A549 (cell line): ENCODE results near the gene RRAS. TPM values are rescaled to one million over a fixed set of nuclear protein-coding genes. Genes with fewer than 3 reads are reported as not detected.

ENCODE experiments used
- ATAC-seq, 2 experiments: fragments of 200-7000 bp in 1 of 2; fragments of >200 bp in 1 of 2; cut with Nextera tagmentation in 1 of 2; cut with Tn5 transposase in 1 of 2; 3 replicates each; pipeline versions ENCODE4 v1.8.0 to v1.9.1; 2018 to 2020; ENCODE audit warnings: mild to moderate bottlenecking in 1 of 2, moderate library complexity in 1 of 2
- CTCF ChIA-PET: fragments of 300-600 bp; sonication (Branson Sonifier 250); formaldehyde crosslinking; extraction: SDS; loops from one replicate; lab custom pipeline; 2021; ENCODE audit warnings: antibody characterized with exemption, inconsistent platforms; lab: Yijun Ruan, JAX
- POLR2A ChIA-PET: fragments of 350-600 bp; formaldehyde crosslinking; extraction: SDS; loops from one replicate; lab custom pipeline; 2021; ENCODE audit warnings: antibody characterized with exemption, inconsistent platforms; lab: Yijun Ruan, JAX
- DNase-seq, 2 experiments: peaks; one replicate each; pipeline versions ENCODE4 v3.0.0 to v3.0.0-alpha.2; 2011 to 2016; ENCODE audit warnings: low read depth in 1 of 2, low spot score in 1 of 2
- FAIRE-seq: peaks from 2 replicates; lab custom pipeline; 2011; peaks lifted over from hg19 to GRCh38; lab: Jason Lieb, UNC
- H3K27ac ChIP-seq, 2 experiments: fragments of >200 bp; sonication (Bioruptor Twin); formaldehyde crosslinking; 3 replicates each; pipeline ENCODE4 v1.5.1; 2016 to 2017
- H3K4me1 ChIP-seq: fragments of >200 bp; sonication (Bioruptor Twin); formaldehyde crosslinking; 3 replicates; pipeline ENCODE4 v1.6.1; 2016
- H3K4me2 ChIP-seq: fragments of >200 bp; sonication (Bioruptor Twin); formaldehyde crosslinking; 3 replicates; pipeline ENCODE4 v1.6.1; 2016
- H3K4me3 ChIP-seq: fragments of >200 bp; sonication (Bioruptor Twin); formaldehyde crosslinking; 3 replicates; pipeline ENCODE4 v1.5.1; 2016
- H3K9me3 ChIP-seq: fragments of >200 bp; sonication (Bioruptor Twin); formaldehyde crosslinking; 3 replicates; pipeline ENCODE4 v1.6.1; 2016
- CBX2 ChIP-seq: fragments of 200-600 bp; sonication (generic); IDR thresholded peaks from 2 replicates; pipeline ENCODE4 v1.6.1; 2016; ENCODE audit warnings: low read depth, mild to moderate bottlenecking, borderline replicate concordance
- CHD2 ChIP-seq: fragments of 150-350 bp; IDR thresholded peaks from 2 replicates; pipeline ENCODE4 v1.6.1; 2014; ENCODE audit warnings: low read length; ENCODE audit not compliant: partially characterized antibody
- CHD4 ChIP-seq: fragments of 200-600 bp; sonication (generic); IDR thresholded peaks from 2 replicates; pipeline ENCODE4 v1.6.1; 2016; ENCODE audit warnings: antibody characterized with exemption, mild to moderate bottlenecking, borderline replicate concordance
- ELK1 ChIP-seq: fragments of 150-350 bp; IDR thresholded peaks from 2 replicates; pipeline ENCODE4 v1.6.1; 2014; ENCODE audit warnings: low read depth, mild to moderate bottlenecking, low read length
- FOSB ChIP-seq: fragments of 250-450 bp; sonication (Bioruptor Pico); IDR thresholded peaks from 2 replicates; pipeline ENCODE4 v1.5.0; 2020; ENCODE audit warnings: mild to moderate bottlenecking, moderate library complexity
- HES2 ChIP-seq: fragments of >200 bp; sonication (Bioruptor Twin); formaldehyde crosslinking; IDR thresholded peaks from 2 replicates; pipeline ENCODE4 v1.6.1; 2016
- HOXB5 ChIP-seq: fragments of 250-450 bp; sonication (Bioruptor Pico); IDR thresholded peaks from 2 replicates; pipeline ENCODE4 v1.5.0; 2020; ENCODE audit warnings: mild to moderate bottlenecking, moderate library complexity
- JUN ChIP-seq, 2 experiments: fragments of >200 bp; sonication (Bioruptor Twin); formaldehyde crosslinking; IDR thresholded peaks; 2 replicates in 1 of 2; 3 replicates in 1 of 2; pipeline ENCODE4 v1.6.1; 2016 to 2017
- JUNB ChIP-seq: fragments of >200 bp; sonication (Bioruptor Twin); formaldehyde crosslinking; IDR thresholded peaks from 2 replicates; pipeline ENCODE4 v1.6.1; 2016
- KDM5A ChIP-seq: fragments of 200-600 bp; sonication (generic); IDR thresholded peaks from 2 replicates; pipeline ENCODE4 v1.6.1; 2016; ENCODE audit warnings: antibody characterized with exemption, mild to moderate bottlenecking
- MAFK ChIP-seq: fragments of 450-650 bp; IDR thresholded peaks from 2 replicates; pipeline ENCODE4 v1.6.1; 2014; ENCODE audit not compliant: partially characterized antibody
- MAZ ChIP-seq: fragments of 150-350 bp; IDR thresholded peaks from 2 replicates; pipeline ENCODE4 v1.6.1; 2014; ENCODE audit warnings: antibody characterized with exemption, low read depth, low read length, borderline replicate concordance
- NFE2L2 ChIP-seq: fragments of 150-350 bp; conservative IDR thresholded peaks from 2 replicates; pipeline ENCODE4 v1.6.1; 2014; ENCODE audit warnings: low read length
- NPAS2 ChIP-seq: fragments of 250-450 bp; sonication (Bioruptor Pico); IDR thresholded peaks from 2 replicates; pipeline ENCODE4 v1.8.0; 2022; ENCODE audit warnings: mild to moderate bottlenecking, moderate library complexity, borderline replicate concordance
- NR3C1 ChIP-seq: fragments of >200 bp; sonication (Bioruptor Twin); formaldehyde crosslinking; IDR thresholded peaks from 3 replicates; pipeline ENCODE4 v1.6.1; 2017
- POLR2A ChIP-seq: IDR thresholded peaks from 2 replicates; pipeline ENCODE4 v1.6.1; 2012; ENCODE audit warnings: mild to moderate bottlenecking, low read length
- RAD21 ChIP-seq, 2 experiments: fragments of >200 bp in 1 of 2; sonication (Bioruptor Twin) in 1 of 2; formaldehyde crosslinking in 1 of 2; IDR thresholded peaks in 1 of 2; conservative IDR thresholded peaks in 1 of 2; 2 replicates in 1 of 2; 3 replicates in 1 of 2; pipeline ENCODE4 v1.6.1; 2012 to 2018; ENCODE audit warnings: inconsistent platforms in 1 of 2
- RFX5 ChIP-seq: fragments of 450-650 bp; IDR thresholded peaks from 2 replicates; pipeline ENCODE4 v1.7.1; 2014; ENCODE audit warnings: antibody characterized with exemption, mild to moderate bottlenecking, moderate library complexity
- RNF2 ChIP-seq: fragments of 200-600 bp; sonication (generic); IDR thresholded peaks from 2 replicates; pipeline ENCODE4 v1.6.1; 2016; ENCODE audit warnings: low read depth, mild to moderate bottlenecking, antibody characterized with exemption, moderate library complexity, borderline replicate concordance
- SREBF2 ChIP-seq: fragments of 450-650 bp; IDR thresholded peaks from 2 replicates; pipeline ENCODE4 v1.6.1; 2014; ENCODE audit warnings: mild to moderate bottlenecking, moderate library complexity
- TFCP2L1 ChIP-seq: fragments of 250-450 bp; sonication (Bioruptor Pico); IDR thresholded peaks from 2 replicates; pipeline ENCODE4 v1.5.0; 2021; ENCODE audit warnings: mild to moderate bottlenecking
- ZSCAN20 ChIP-seq: fragments of 250-450 bp; sonication (Bioruptor Pico); IDR thresholded peaks from 2 replicates; pipeline ENCODE4 v1.8.0; 2022; ENCODE audit warnings: mild to moderate bottlenecking, moderate library complexity
- WGBS: methylation state at CpG from one replicate; pipeline ENCODE4 v1.1.6; 2017; ENCODE audit errors: missing lambda C conversion rate; 5-methylcytosine and 5-hydroxymethylcytosine counted together
- polyA plus RNA-seq, 4 experiments: library from polyadenylated mRNA; depleted of rRNA in 3 of 4; stranded (reverse); fragments of >200 nt; fragmentation: RNase III in 1 of 4; extraction: RNeasy Plus Mini Kit Qiagen cat#74134 plus additional on column Dnase treatment in 1 of 4; gene quantifications; 2 replicates in 3 of 4; 3 replicates in 1 of 4; pipeline ENCODE4 v1.2.3, GENCODE V29; 2011 to 2017
- TF ChIP-seq, protein P1 (sequence below): fragments of 250-450 bp; sonication (Bioruptor Pico); IDR thresholded peaks from 2 replicates; pipeline ENCODE4 v1.5.0; 2020; ENCODE audit warnings: low read depth, mild to moderate bottlenecking, moderate library complexity
- TF ChIP-seq, protein P2 (sequence below): fragments of 450-650 bp; IDR thresholded peaks from 2 replicates; pipeline ENCODE4 v1.6.1; 2014; ENCODE audit warnings: antibody characterized with exemption
- TF ChIP-seq, protein P3 (sequence below): IDR thresholded peaks from 2 replicates; pipeline ENCODE4 v1.6.1; 2012; ENCODE audit warnings: low read depth, borderline replicate concordance

The RRAS gene
- polyA plus RNA-seq, 2 of the 4 experiments (the other 2 are of a cell fraction), result 47.6 to 49.2 TPM

DNA sequence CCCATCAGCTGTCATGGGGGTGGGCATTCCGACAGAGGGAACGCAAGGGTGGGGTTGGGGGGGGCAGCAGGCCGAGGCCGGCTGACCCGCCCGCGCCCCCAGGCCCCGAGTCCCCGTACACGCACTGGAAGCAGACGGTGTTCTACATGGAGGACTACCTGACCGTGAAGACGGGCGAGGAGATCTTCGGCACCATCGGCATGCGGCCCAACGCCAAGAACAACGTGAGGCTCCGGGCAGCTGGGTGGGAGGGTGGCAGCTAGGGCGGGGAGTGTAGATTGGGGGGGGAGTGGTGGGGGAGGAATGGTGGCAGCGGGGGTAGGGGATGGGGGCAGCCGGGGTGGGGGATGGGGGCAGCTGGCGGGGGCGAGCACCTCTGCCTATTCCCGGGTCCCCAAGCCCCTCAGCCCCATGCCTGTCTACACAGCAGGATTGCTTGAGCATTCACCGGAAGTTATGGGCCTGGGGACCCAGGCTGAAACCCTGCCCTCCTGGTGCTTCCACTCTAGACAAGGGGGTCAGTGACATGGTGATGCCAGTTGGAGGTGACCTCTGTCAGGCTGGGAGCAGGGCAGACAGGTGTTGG, 46.7 kb upstream of the RRAS start (continued):
- TF ChIP-seq, protein P1, sequence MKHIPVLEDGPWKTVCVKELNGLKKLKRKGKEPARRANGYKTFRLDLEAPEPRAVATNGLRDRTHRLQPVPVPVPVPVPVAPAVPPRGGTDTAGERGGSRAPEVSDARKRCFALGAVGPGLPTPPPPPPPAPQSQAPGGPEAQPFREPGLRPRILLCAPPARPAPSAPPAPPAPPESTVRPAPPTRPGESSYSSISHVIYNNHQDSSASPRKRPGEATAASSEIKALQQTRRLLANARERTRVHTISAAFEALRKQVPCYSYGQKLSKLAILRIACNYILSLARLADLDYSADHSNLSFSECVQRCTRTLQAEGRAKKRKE, result no peak
- TF ChIP-seq RFX5 (no peak), CBX2 (no peak)

DNA sequence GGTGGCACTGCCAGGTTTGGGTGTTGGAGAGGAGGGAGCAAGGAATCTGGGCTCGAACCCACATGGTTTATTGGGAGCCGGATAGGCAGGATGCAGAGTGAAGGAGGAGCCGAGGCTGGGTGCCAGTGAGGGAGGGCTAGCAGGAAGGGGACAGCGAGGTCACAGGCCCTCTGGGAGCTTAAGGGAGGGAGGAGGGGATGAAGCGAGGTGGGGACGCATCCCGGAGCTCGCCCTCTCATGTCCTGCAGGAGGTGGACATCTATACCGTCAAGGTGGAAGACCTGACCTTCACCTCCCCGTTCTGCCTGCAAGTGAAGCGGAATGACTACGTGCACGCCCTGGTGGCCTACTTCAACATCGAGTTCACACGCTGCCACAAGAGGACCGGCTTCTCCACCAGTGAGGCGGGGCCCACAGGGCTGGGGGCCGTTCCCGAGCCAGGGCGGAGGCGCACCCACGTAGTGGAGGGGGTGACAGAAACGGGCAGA, 45.9 kb upstream of the RRAS start:
- FAIRE-seq (no peak), ATAC-seq (no peak), DNase-seq (no peak)
- no peak overlapping the region for H3K27ac ChIP-seq
- TF ChIP-seq HOXB5 (no peak), FOSB (CRISPR knock-in tag) (peak; percentile 54; the same call in 1 of the 2 replicates)
- ChIA-PET CTCF (interaction anchor here (0.7 to 5.5 kb wide), 16 partner anchors 8 to 161 kb away, joined by 3 to 42 read pairs (median 4); partner anchors contain the start of gene FUZ), POLR2A (interaction anchor here (1.0 to 2.6 kb wide), 2 partner anchors 9 to 45 kb away, joined by 3 to 13 read pairs; partner anchors contain the start of gene PRMT1)
- H3K4me1 ChIP-seq, result peaks cover 12% of the 10 kb centered on the region
- 88% methylated on average over 23 of the region's 23 CpGs for WGBS
- no peak overlapping the region for H3K4me3 ChIP-seq
- H3K4me2 ChIP-seq, result no peak overlapping the region
- no peaks in the 10 kb centered on the region for H3K9me3 ChIP-seq

GRCh38 chr19:49684983-49685553, 45.1 kb upstream of the RRAS start:
- TF ChIP-seq MAZ, result no peak
- TF ChIP-seq NR3C1, result no peak
- TF ChIP-seq ZSCAN20 (CRISPR knock-in tag), result no peak
- TF ChIP-seq, protein P2, sequence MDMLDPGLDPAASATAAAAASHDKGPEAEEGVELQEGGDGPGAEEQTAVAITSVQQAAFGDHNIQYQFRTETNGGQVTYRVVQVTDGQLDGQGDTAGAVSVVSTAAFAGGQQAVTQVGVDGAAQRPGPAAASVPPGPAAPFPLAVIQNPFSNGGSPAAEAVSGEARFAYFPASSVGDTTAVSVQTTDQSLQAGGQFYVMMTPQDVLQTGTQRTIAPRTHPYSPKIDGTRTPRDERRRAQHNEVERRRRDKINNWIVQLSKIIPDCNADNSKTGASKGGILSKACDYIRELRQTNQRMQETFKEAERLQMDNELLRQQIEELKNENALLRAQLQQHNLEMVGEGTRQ, result no peak
- TF ChIP-seq RNF2, result no peak
- TF ChIP-seq RAD21 (conservative IDR thresholded peaks at IDR 0.05 in 1 of 2, IDR thresholded peaks at IDR 0.05 in 1 of 2), result peak in 1 of 2 experiments; percentile 28; a peak in 1 of 5 replicates
- Histone ChIP-seq H3K9me3 (no peaks in the 10 kb centered on the region), H3K4me2 (no peak overlapping the region), H3K4me1 (peaks cover 20% of the 10 kb centered on the region), H3K4me3 (no peak overlapping the region), H3K27ac (0 out of 6 replicates have a peak overlapping the region, but pooled peaks of 1 of the 2 experiments have one; percentile 2)
- ATAC-seq (peak in 1 of 2 experiments; percentile 6; a peak in 2 of 6 replicates), DNase-seq (no peak), FAIRE-seq (no peak)
- ChIA-PET POLR2A (interaction anchor here (1.0 to 2.6 kb wide), 4 partner anchors 9 to 80 kb away, joined by 3 to 13 read pairs (median 3); partner anchors contain the start of gene PRMT1), CTCF (interaction anchor here (0.6 to 5.5 kb wide), 34 partner anchors 8 to 451 kb away, joined by 3 to 42 read pairs (median 4); partner anchors contain the start of genes FUZ, RRAS and TSKS)
- 94% methylated on average over 13 of the region's 13 CpGs for WGBS

- POLR2A ChIA-PET, result interaction anchor here (1.0 to 2.6 kb wide), 3 partner anchors 8 to 81 kb away, joined by 3 to 13 read pairs (median 3); partner anchors contain the start of gene PRMT1
- Histone ChIP-seq H3K4me3 (no peak overlapping the region), H3K4me2 (no peak overlapping the region), H3K27ac (0 out of 6 replicates have a peak overlapping the region, but pooled peaks of 1 of the 2 experiments have one; percentile 2), H3K4me1 (peaks cover 26% of the 10 kb centered on the region), H3K9me3 (no peaks in the 10 kb centered on the region)
- CTCF ChIA-PET, result interaction anchor here (0.6 to 5.5 kb wide), 43 partner anchors 9 to 451 kb away, joined by 3 to 42 read pairs (median 4); partner anchors contain the start of genes FUZ, PRRG2, RRAS and TSKS
- FAIRE-seq (no peak), DNase-seq (peak; percentile 57 to 75), ATAC-seq (peak; percentile 50 to 70)
- WGBS, result 73% methylated on average over 32 of the region's 35 CpGs
- TF ChIP-seq CHD4 (no peak), TFCP2L1 (CRISPR knock-in tag) (peak; percentile 47; the same call in 1 of the 2 replicates), NPAS2 (no peak), ZSCAN20 (CRISPR knock-in tag) (no peak), JUNB (no peak), RNF2 (no peak), JUN (IDR thresholded peaks at IDR 0.05) (no peak), MAFK (no peak), CBX2 (no peak), ELK1 (no peak), POLR2A (no peak), CHD2 (no peak), HES2 (no peak), SREBF2 (no peak), FOSB (CRISPR knock-in tag) (peak; percentile 77), KDM5A (no peak), NFE2L2 (no peak)
- TF ChIP-seq, protein P3, sequence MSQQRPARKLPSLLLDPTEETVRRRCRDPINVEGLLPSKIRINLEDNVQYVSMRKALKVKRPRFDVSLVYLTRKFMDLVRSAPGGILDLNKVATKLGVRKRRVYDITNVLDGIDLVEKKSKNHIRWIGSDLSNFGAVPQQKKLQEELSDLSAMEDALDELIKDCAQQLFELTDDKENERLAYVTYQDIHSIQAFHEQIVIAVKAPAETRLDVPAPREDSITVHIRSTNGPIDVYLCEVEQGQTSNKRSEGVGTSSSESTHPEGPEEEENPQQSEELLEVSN, result no peak
Observed at GRCh38 chr19:49684251-49684982, 44.5 kb upstream of the RRAS start.
